BLaER1 treated with 17β-estradiol and CSF1 and Interleukin-3, amounts not matched to agents 10 nM and 100 nM (cell line): ENCODE results near the gene ADAMTS17.

Source experiments
- H3K27ac ChIP-seq, 11 experiments: shearing (Covaris generic); formaldehyde crosslinking; 2 replicates each; pipeline ENCODE4 v1.8.1; 2022
- H3K27me3 ChIP-seq, 11 experiments: shearing (Covaris generic); formaldehyde crosslinking; 2 replicates each; pipeline ENCODE4 v1.8.1; 2022
- H3K36me3 ChIP-seq, 11 experiments: shearing (Covaris generic); formaldehyde crosslinking; 2 replicates each; pipeline ENCODE4 v1.8.1; 2022
- H3K4me1 ChIP-seq, 10 experiments: shearing (Covaris generic); formaldehyde crosslinking; 2 replicates each; pipeline ENCODE4 v1.8.1; 2022
- H3K4me2 ChIP-seq, 11 experiments: shearing (Covaris generic); formaldehyde crosslinking; 2 replicates each; pipeline ENCODE4 v1.8.1; 2022
- H3K4me3 ChIP-seq, 10 experiments: shearing (Covaris generic); formaldehyde crosslinking; 2 replicates each; pipeline ENCODE4 v1.8.1; 2022
- H3K9ac ChIP-seq, 11 experiments: shearing (Covaris generic); formaldehyde crosslinking; 2 replicates each; pipeline ENCODE4 v1.8.1; 2022
- H3K9me3 ChIP-seq, 11 experiments: shearing (Covaris generic); formaldehyde crosslinking; replicated peaks in 1 of 11; 2 replicates each; pipeline ENCODE4 v1.8.1; 2022
- H4K20me1 ChIP-seq, 11 experiments: shearing (Covaris generic); formaldehyde crosslinking; 2 replicates each; pipeline ENCODE4 v1.8.1; 2022
- Cebpa-rat ChIP-seq, 11 experiments: shearing (Covaris generic); IDR thresholded peaks; 2 replicates each; pipeline ENCODE4 v1.8.1; 2022

ADAMTS17 gene

GRCh38 chr15:99987119-99987506 is 354.7 kb downstream of the ADAMTS17 start:
- H3K4me2 ChIP-seq: peak overlapping the region in 9 of 11 experiments; percentile 3 to 82 (median 69); a peak in 18 of 22 replicates
- H3K27me3 ChIP-seq: peaks cover 0 to 4% (median 0%) of the 10 kb centered on the region in 11 experiments; a peak in 2 of 22 replicates
- no peak overlapping the region for H3K4me3 ChIP-seq
- no peaks in the 10 kb centered on the region for H3K36me3 ChIP-seq
- H4K20me1 ChIP-seq: no peaks in the 10 kb centered on the region; a peak in 1 of 22 replicates
- H3K9me3 ChIP-seq: peaks cover 6 to 32% (median 19%) of the 10 kb centered on the region in 11 experiments; a peak in 19 of 22 replicates
- H3K27ac ChIP-seq: 0 out of 22 replicates have a peak overlapping the region, but pooled peaks of 1 of the 11 experiments have one; percentile 0
- H3K4me1 ChIP-seq: peaks cover 9 to 33% (median 22%) of the 10 kb centered on the region in 10 experiments; a peak in 18 of 20 replicates
- no peak overlapping the region for H3K9ac ChIP-seq
- TF ChIP-seq Cebpa-rat (IDR thresholded peaks at IDR 0.05): no peak

GRCh38 chr15:99986297-99987118 is 355.3 kb downstream of the ADAMTS17 start:
- Histone ChIP-seq H3K4me3 (no peak overlapping the region), H3K27ac (peak overlapping the region in 1 of 11 experiments; percentile 29; a peak in 1 of 22 replicates), H4K20me1 (no peaks in the 10 kb centered on the region; a peak in 1 of 22 replicates), H3K9ac (0 out of 22 replicates have a peak overlapping the region, but pooled peaks of 1 of the 11 experiments have one; percentile 7), H3K4me1 (peaks cover 9 to 33% (median 22%) of the 10 kb centered on the region in 10 experiments; a peak in 18 of 20 replicates), H3K9me3 (peaks cover 6 to 32% (median 19%) of the 10 kb centered on the region in 11 experiments; a peak in 19 of 22 replicates), H3K36me3 (no peaks in the 10 kb centered on the region), H3K4me2 (peak overlapping the region; percentile 6 to 82 (median 65); a peak in 21 of 22 replicates), H3K27me3 (peaks cover 0 to 4% (median 0%) of the 10 kb centered on the region in 11 experiments; a peak in 2 of 22 replicates)
- TF ChIP-seq Cebpa-rat (IDR thresholded peaks at IDR 0.05): peak in 3 of 11 experiments; percentile 53 to 54 (median 53); a peak in 4 of 22 replicates

GRCh38 chr15:99985878-99986277 is 355.9 kb downstream of the ADAMTS17 start:
- Histone ChIP-seq H4K20me1 (no peaks in the 10 kb centered on the region; a peak in 1 of 22 replicates), H3K4me2 (peak overlapping the region; percentile 6 to 82 (median 65); a peak in 16 of 22 replicates), H3K27me3 (peaks cover 0 to 4% (median 0%) of the 10 kb centered on the region in 11 experiments; a peak in 2 of 22 replicates), H3K27ac (peak overlapping the region in 2 of 11 experiments; percentile 15 to 29; a peak in 1 of 22 replicates), H3K36me3 (no peaks in the 10 kb centered on the region), H3K9ac (0 out of 22 replicates have a peak overlapping the region, but pooled peaks of 1 of the 11 experiments have one; percentile 7), H3K4me3 (no peak overlapping the region), H3K9me3 (peaks cover 6 to 32% (median 19%) of the 10 kb centered on the region in 11 experiments; a peak in 19 of 22 replicates), H3K4me1 (peaks cover 9 to 33% (median 22%) of the 10 kb centered on the region in 10 experiments; a peak in 18 of 20 replicates)
- TF ChIP-seq Cebpa-rat (IDR thresholded peaks at IDR 0.05): no peak

- Histone ChIP-seq H3K9ac (no peak overlapping the region), H3K27me3 (peaks cover 0 to 4% (median 0%) of the 10 kb centered on the region in 11 experiments; a peak in 2 of 22 replicates), H3K4me3 (no peak overlapping the region), H3K4me1 (peaks cover 9 to 33% (median 22%) of the 10 kb centered on the region in 10 experiments; a peak in 18 of 20 replicates), H3K4me2 (peak overlapping the region in 3 of 11 experiments; percentile 12 to 25 (median 12); a peak in 3 of 22 replicates), H3K36me3 (no peaks in the 10 kb centered on the region), H4K20me1 (no peaks in the 10 kb centered on the region; a peak in 2 of 22 replicates), H3K27ac (no peak overlapping the region), H3K9me3 (peaks cover 6 to 22% (median 17%) of the 10 kb centered on the region in 11 experiments; a peak in 19 of 22 replicates)
- no peak for TF ChIP-seq Cebpa-rat (IDR thresholded peaks at IDR 0.05)
Observed at GRCh38 chr15:99984491-99985243, 357.1 kb downstream of the ADAMTS17 start.

- Histone ChIP-seq H3K9me3 (peaks cover 6 to 15% (median 13%) of the 10 kb centered on the region in 11 experiments; a peak in 19 of 22 replicates), H4K20me1 (no peaks in the 10 kb centered on the region; a peak in 2 of 22 replicates), H3K4me3 (no peak overlapping the region), H3K4me2 (peak overlapping the region in 3 of 11 experiments; percentile 12 to 25 (median 12); a peak in 3 of 22 replicates), H3K4me1 (peaks cover 9 to 33% (median 22%) of the 10 kb centered on the region in 10 experiments; a peak in 18 of 20 replicates), H3K27me3 (peaks cover 0 to 4% (median 0%) of the 10 kb centered on the region in 11 experiments; a peak in 2 of 22 replicates), H3K9ac (no peak overlapping the region), H3K36me3 (no peaks in the 10 kb centered on the region), H3K27ac (no peak overlapping the region)
- TF ChIP-seq Cebpa-rat (IDR thresholded peaks at IDR 0.05): no peak
Observed at GRCh38 chr15:99983886-99984286, 357.9 kb downstream of the ADAMTS17 start.

- peaks cover 9 to 33% (median 22%) of the 10 kb centered on the region in 10 experiments; a peak in 18 of 20 replicates for H3K4me1 ChIP-seq
- H3K36me3 ChIP-seq: no peaks in the 10 kb centered on the region
- H3K27ac ChIP-seq: no peak overlapping the region
- peaks cover 0 to 4% (median 0%) of the 10 kb centered on the region in 11 experiments; a peak in 2 of 22 replicates for H3K27me3 ChIP-seq
- no peak for TF ChIP-seq Cebpa-rat (IDR thresholded peaks at IDR 0.05)
- H4K20me1 ChIP-seq: no peaks in the 10 kb centered on the region; a peak in 2 of 22 replicates
- 0 out of 22 replicates have a peak overlapping the region, but pooled peaks of 1 of the 11 experiments have one; percentile 25 for H3K4me2 ChIP-seq
- peaks cover 3 to 9% (median 7%) of the 10 kb centered on the region in 11 experiments; a peak in 18 of 22 replicates for H3K9me3 ChIP-seq
- no peak overlapping the region for H3K9ac ChIP-seq
- no peak overlapping the region for H3K4me3 ChIP-seq
Observed at GRCh38 chr15:99983171-99983885, 358.4 kb downstream of the ADAMTS17 start.

GRCh38 chr15:99982662-99983061 is 359.1 kb downstream of the ADAMTS17 start:
- no peak for TF ChIP-seq Cebpa-rat (IDR thresholded peaks at IDR 0.05)
- H4K20me1 ChIP-seq: no peaks in the 10 kb centered on the region; a peak in 2 of 22 replicates
- H3K4me3 ChIP-seq: no peak overlapping the region
- no peaks in the 10 kb centered on the region for H3K36me3 ChIP-seq
- peaks cover 0 to 4% (median 0%) of the 10 kb centered on the region in 11 experiments; a peak in 2 of 22 replicates for H3K27me3 ChIP-seq
- H3K27ac ChIP-seq: no peak overlapping the region
- H3K4me2 ChIP-seq: no peak overlapping the region
- H3K9ac ChIP-seq: no peak overlapping the region
- peaks cover 0 to 3% (median under 1%) of the 10 kb centered on the region in 11 experiments; a peak in 13 of 22 replicates for H3K9me3 ChIP-seq
- peaks cover 9 to 29% (median 19%) of the 10 kb centered on the region in 10 experiments; a peak in 18 of 20 replicates for H3K4me1 ChIP-seq
